Stimulated activated CD8-positive, alpha-beta memory T cell treated with anti-CD3 and anti-CD28 coated beads, Interleukin-12 subunit alpha, Interleukin-12 subunit beta, amount 100 ng/mL, for 24 hours (primary cell): ENCODE results near the gene ULBP2.
"Not testable (repeated sequence)": the region's sequence is repeated elsewhere in the genome, so short reads cannot be mapped to it uniquely, and the experiment has no call there.

ENCODE experiments used
- DNase-seq: peaks from one replicate; pipeline ENCODE4 v3.0.0-alpha.2; 2020; ENCODE audit errors: extremely low read depth

Gene ULBP2

DNA sequence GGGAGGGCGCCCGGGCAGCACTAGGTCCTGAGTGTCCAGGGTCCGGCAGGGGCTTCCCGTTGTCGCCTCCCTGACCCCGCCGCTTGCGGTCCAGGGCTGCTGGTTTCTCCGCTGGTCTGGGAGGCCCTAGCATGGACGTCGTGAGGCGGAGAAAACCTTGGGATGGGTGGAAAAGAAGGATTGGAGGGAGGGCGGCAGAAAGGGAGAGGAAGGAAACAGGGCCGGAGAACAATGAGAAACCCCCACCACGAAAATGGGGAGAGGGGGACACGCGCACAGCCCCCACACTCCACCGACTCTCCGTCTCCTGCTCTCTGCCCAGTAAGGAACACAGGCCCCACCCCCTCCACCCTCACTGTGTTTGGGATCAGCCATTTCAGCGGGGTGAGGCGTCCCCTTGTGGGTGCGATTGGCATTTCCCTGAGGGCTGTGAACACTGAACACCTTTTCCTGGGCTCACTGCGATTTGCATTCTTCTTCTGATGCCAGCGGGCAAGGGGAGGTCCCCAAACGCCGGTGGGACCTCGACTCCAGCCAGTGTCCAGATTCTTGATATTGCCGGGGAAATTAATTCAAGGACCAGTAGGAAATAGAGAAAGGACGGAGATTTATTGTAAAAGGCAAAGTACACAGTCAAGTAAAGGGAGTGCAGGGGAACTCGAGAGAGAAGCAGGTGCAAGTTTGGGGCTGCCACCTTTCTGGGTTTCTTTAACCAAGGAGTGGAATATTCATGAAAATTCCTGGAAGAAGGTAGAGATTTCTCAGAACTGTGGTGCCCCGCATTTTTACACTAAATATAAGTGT, 15.6 kb upstream of the ULBP2 start:
- DNase-seq, result peak; percentile 53

- not testable (repeated sequence) for DNase-seq
Measured at GRCh38 chr6:149927025-149927424, 14.8 kb upstream of the ULBP2 start.

DNA sequence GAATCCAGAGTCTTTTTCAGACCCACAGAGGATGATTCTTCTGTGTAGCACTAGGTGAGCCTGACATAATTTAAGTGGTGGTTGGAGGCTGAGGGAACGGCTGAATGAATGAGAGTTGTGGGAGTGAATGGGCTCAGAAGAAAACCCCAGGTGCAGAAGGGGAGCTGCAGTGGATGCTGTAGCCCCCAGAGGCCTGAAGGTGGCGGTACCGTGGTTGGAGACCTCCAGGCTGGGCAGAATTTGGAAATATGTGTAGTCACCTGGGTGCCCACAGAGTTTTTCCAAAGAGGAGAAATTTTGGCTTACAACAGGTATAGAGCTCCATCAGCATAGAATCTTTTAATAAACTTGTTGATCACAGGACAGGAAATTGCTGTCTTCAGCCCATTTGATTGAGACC, 12.4 kb upstream of the ULBP2 start:
- no peak for DNase-seq

DNA sequence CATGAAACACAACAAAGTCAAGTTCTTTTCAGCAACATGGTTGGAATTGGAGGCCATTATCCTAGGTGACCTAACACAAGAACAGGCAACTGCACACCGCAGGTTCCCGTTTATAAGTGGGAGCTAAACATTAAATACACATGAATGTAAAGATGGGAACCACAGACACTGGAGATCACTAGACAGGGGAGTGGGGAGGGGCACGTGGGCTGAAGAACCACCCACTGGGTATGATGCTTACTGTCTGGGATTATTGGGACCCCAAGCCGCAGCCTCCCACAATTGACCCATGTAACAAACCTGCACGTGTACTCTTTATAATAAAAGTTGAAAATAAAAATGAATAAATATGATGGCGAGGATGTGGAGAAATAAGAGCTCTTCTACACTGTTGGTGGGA, 10.3 kb upstream of the ULBP2 start:
- DNase-seq, result no peak

- no peak for DNase-seq
Measured at GRCh38 chr6:149933036-149933435, 8.8 kb upstream of the ULBP2 start.

DNA sequence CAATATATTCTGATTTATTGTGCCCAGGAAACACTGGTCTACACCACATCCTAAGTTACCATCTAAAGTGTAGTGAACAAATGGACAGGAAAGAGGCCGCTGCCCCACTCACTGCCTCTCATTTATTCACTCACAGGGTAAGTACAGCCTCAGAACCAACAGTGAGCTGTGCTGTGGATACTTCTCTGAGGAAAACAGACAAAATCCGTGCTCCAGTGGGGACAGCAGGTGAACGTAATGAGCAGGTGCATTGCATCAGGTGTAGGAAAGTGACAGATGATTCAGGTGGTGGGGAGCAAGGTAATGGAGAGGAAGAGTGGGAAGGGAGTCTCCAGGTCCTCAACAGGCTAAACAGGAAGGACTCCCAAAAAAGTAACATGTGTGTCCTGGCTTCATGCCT, 8.4 kb upstream of the ULBP2 start:
- no peak for DNase-seq

- no peak for DNase-seq
Measured at GRCh38 chr6:149934249-149935156, 7.3 kb upstream of the ULBP2 start.

DNA sequence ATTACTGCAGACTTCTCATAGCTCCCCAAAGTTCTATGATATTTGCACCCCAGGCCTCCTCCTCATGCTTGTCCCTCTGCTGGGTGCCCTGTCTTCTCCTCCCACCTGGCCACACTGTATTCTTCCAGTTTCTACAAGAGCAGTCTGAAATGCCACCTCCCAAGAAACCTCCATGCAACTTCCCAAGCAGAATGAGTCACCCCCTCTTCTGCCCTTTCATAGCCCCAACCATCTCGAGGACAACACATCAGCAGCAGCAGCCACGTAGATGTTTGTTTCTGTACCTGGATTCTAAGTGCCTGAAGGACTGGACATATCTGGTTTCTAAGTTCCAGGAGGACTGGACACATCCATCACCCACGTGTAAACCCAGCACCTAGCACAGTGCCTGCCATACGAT, 6.6 kb upstream of the ULBP2 start:
- no peak for DNase-seq

GRCh38 chr6:149935668-149936067, 6.1 kb upstream of the ULBP2 start:
- DNase-seq, result no peak

DNA sequence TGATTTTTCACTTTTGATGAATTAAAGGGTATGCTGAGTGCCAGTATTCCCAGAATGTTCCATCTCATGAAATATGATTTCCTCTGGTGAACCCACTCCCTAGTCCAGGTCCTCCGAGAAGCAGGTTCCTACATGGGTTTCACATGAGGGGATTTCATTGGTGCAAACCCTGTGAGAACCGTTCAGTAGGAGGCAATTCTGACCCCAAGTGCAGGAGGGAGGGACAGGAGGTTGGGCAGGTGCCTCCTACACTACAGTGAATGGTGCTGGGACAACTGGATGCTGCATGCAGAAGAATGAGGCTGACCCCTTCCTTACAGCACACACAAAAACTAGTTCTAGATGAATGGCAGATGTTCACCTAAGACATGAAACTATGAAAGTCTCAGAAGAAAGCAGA, 5.1 kb upstream of the ULBP2 start:
- no peak for DNase-seq

- DNase-seq, result not testable (repeated sequence)
Measured at GRCh38 chr6:149938013-149938570, 3.7 kb upstream of the ULBP2 start.

- DNase-seq, result no peak
Measured at GRCh38 chr6:149938571-149939355, 3.1 kb upstream of the ULBP2 start.

DNA sequence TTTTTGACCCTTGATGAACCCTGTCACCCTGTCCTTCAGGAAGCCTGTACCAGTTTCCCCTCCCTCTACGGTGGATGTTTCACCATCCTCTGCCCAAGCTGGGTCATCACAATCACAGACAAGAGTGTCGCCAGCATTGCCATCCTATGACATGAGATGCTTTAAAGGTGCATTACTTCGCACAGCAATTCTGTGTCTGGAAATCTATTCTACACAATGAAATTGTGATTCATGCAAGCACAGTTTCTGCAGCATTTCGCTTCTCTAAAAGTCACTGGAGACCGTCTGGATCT, 2.5 kb upstream of the ULBP2 start:
- DNase-seq, result no peak

GRCh38 chr6:149939909-149940671, 1.7 kb upstream of the ULBP2 start:
- DNase-seq, result no peak

DNA sequence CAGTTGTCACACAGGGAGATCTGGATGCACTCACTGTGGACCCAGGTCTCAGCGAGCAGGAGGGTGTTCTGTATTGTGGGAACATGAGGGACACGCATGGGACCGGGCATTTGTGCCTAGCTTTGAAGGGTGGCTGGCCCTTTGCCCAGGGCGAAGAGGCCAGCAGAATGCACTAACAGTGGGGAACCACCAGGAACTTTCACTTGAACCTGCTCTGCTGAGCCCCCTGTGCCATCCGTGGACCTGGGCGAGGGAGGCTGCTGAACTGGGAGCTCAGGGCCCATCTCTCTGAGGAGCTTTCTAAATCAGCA, 1.2 kb upstream of the ULBP2 start:
- DNase-seq, result no peak

GRCh38 chr6:149942461-149942829, 631 bp downstream of the ULBP2 start:
- no peak for DNase-seq

- DNase-seq, result not testable (repeated sequence)
Measured at GRCh38 chr6:149943321-149943720, 1.5 kb downstream of the ULBP2 start.

GRCh38 chr6:149945276-149945675, 3.5 kb downstream of the ULBP2 start:
- not testable (repeated sequence) for DNase-seq

GRCh38 chr6:149946631-149947030, 4.8 kb downstream of the ULBP2 start:
- not testable (repeated sequence) for DNase-seq

GRCh38 chr6:149947533-149947932, 5.7 kb downstream of the ULBP2 start:
- not testable (repeated sequence) for DNase-seq

- DNase-seq, result no peak
Measured at GRCh38 chr6:149948011-149948410, 6.2 kb downstream of the ULBP2 start.
